Measurements from ENCODE around the gene KCNK13.
"Not testable (repeated sequence)": the region's sequence is repeated elsewhere in the genome, so short reads cannot be mapped to it uniquely, and the experiment has no call there.

KCNK13 gene

DNA sequence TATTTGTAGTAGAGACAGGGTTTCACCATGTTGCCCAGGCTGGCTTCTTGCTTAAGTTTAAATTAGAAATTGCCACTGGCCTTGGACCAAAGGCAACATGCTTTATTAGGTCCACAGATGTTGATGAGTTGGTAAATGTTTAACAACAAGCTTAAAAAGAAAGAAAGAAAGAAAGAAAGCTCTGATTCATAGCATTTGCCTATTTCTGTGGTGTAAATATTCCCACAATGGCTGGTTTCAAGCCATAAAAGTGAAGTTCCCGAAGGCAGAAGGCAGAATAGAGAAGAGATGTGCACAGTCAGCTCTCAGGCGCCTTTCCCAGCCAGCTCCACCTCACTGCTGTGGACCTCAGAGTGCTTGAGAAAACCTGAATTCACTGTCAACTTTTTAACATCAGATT lies 26.4 kb downstream of the KCNK13 start:
- no peak overlapping the region for H3K4me3 ChIP-seq (ENCODE audit: low read depth, low read length)
- TF ChIP-seq, protein P1, sequence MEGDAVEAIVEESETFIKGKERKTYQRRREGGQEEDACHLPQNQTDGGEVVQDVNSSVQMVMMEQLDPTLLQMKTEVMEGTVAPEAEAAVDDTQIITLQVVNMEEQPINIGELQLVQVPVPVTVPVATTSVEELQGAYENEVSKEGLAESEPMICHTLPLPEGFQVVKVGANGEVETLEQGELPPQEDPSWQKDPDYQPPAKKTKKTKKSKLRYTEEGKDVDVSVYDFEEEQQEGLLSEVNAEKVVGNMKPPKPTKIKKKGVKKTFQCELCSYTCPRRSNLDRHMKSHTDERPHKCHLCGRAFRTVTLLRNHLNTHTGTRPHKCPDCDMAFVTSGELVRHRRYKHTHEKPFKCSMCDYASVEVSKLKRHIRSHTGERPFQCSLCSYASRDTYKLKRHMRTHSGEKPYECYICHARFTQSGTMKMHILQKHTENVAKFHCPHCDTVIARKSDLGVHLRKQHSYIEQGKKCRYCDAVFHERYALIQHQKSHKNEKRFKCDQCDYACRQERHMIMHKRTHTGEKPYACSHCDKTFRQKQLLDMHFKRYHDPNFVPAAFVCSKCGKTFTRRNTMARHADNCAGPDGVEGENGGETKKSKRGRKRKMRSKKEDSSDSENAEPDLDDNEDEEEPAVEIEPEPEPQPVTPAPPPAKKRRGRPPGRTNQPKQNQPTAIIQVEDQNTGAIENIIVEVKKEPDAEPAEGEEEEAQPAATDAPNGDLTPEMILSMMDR (IDR thresholded peaks at IDR 0.05; ENCODE audit: low read depth, low read length, missing control alignments): no peak
- DNase-seq (ENCODE audit: low read depth): no peak

DNA sequence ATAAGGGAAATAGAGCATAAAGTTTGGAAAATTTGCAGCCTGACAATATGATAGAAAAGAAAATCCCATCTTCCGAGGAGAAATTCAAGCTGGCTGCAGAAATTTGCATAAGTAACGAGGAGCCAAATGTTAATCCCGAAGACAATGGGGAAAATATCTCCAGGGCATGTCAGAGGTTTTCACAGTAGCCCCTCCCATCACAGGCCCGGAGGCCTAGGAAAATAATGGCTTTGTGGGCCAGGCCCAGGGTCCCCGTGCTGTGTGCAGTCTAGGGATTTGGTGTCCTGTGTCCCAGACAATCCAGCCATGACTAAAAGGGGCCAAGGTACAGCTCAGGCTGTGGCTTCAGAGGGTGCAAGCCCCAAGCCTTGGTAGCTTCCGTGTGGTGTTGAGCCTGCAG lies 27.7 kb downstream of the KCNK13 start:
- not testable (repeated sequence) for DNase-seq (ENCODE audit: low read depth); H3K4me3 ChIP-seq (ENCODE audit: low read depth, low read length)

DNA sequence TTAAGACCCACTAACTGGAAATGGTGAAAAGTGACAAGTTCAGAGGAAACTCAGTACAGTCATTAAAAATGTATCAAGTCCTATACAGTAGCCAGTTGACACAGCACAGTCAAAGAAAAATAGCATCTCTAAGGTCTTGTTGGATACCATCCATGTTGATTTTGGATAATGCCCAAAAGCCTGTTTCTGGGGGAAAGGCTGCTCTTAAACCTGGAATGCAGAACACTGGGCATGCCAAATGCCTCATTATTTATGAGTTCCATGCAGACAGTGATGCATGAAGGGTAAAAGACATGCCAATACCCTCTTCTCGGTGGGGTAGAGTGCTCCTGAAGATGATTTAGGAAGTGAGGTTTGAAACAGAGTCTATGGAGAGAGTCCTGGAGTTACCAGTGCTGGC lies 29.6 kb downstream of the KCNK13 start:
- DNase-seq (ENCODE audit: low read depth): no peak
- TF ChIP-seq, protein P1 (IDR thresholded peaks at IDR 0.05; ENCODE audit: low read depth, low read length, missing control alignments): no peak
- no peak overlapping the region for H3K4me3 ChIP-seq (ENCODE audit: low read depth, low read length)

DNA sequence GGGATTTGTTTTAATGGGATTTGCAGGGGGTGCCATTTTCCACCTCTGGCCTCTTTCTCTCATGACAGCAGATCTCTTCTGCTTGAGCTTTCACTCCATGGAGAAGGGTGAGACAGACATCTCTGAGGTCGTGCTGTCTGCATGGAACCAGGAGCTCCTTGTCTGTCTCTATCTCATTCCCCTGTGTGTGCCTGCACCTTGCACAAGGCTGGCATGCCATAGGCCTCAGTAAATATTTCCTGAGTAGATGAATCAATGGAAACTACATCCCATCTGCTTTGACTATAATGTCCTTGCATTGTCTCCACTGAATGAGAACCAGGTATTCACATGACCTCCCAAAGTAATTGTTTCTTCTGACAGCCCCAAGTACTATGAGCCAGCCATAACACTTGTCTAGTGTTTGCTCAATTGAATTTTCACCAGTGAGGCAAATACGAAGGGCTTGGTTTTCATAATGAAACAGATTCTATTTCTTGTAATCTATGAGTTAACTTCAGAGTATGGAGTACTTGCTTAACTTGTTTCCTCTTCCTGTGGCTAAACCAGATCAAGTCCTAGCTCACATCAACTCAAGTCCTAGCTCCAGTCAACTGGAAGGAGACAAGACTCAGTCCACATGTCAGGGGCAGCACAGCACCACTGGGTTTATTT lies 32.3 kb downstream of the KCNK13 start:
- no peak for DNase-seq (ENCODE audit: low read depth)
- TF ChIP-seq, protein P1 (IDR thresholded peaks at IDR 0.05; ENCODE audit: low read depth, low read length, missing control alignments): no peak
- H3K4me3 ChIP-seq (ENCODE audit: low read depth, low read length): no peak overlapping the region

DNA sequence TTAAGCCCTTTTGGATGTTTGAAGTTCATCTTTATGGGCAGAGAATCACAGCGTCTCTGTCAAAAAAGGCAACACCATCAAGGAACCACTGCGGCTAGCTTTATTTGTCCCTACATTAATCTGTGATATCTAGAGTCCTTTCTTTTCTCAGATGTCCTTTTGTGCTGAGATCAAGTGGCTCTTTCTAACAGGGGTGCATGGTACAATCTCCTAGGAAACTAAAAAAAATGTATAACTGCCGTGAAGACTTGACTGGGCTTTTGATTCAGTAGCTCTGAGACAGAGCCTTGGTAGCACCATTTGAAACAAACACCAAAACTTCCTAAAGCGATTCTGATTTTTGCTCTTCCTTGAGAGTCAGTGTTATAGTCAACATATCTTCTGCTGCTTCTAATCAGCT lies 33.3 kb downstream of the KCNK13 start:
- DNase-seq (ENCODE audit: low read depth): no peak
- no peak overlapping the region for H3K4me3 ChIP-seq (ENCODE audit: low read depth, low read length)
- TF ChIP-seq, protein P1 (IDR thresholded peaks at IDR 0.05; ENCODE audit: low read depth, low read length, missing control alignments): no peak

DNA sequence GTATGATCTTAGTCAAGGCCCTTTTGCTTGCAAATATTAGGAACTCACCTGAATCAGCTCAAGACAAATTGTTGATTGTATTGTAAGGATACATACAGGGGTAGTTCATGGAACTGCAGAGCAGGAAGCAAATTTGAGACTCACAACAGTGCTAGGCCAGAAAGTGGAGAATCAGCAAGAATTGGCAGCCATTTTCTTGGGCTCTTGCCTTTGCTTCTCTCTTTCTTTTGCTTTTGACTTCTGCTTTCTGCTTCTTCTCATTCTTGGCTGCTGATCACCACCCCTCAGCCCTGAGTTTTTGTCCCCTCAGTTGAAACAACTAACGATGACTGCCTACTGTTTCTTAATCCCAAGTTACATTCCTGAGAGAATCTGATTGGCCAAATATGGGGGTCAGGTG lies 34.8 kb downstream of the KCNK13 start:
- TF ChIP-seq, protein P1 (IDR thresholded peaks at IDR 0.05; ENCODE audit: low read depth, low read length, missing control alignments): no peak
- no peak overlapping the region for H3K4me3 ChIP-seq (ENCODE audit: low read depth, low read length)
- DNase-seq (ENCODE audit: low read depth): no peak

DNA sequence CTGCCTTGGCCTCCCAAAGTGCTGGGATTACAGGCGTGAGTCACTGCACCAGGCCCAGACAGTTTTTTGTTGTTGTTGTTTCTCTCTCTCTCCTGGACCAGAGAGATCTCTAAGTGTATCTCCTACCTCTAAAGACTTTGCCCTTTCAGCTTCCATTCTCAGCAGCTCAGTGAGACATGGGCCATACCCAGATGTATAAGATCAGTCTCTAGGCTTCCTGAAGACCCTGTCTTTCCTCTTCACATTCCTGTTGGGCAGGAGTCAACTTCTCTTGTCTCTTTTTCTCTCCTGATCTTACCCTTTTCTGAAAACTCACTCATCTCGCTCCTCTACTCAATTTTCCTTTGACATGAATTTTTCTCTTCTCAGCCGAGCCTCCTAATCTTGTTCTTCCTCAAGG lies 42.0 kb downstream of the KCNK13 start:
- TF ChIP-seq, protein P1 (IDR thresholded peaks at IDR 0.05; ENCODE audit: low read depth, low read length, missing control alignments): no peak
- no peak for DNase-seq (ENCODE audit: low read depth)
- H3K4me3 ChIP-seq (ENCODE audit: low read depth, low read length): no peak overlapping the region

Data from GM12864 (cell line).